HG02571 (cell line): ENCODE measurements around the gene SUMO3.

Experiments used
- ATAC-seq: cut with Tn5 transposase; IDR thresholded peaks from one replicate; pipeline ENCODE4 v1.9.1; 2021; ENCODE audit warnings: mild to moderate bottlenecking, moderate library complexity; ENCODE audit not compliant: unreplicated experiment

SUMO3 gene

DNA sequence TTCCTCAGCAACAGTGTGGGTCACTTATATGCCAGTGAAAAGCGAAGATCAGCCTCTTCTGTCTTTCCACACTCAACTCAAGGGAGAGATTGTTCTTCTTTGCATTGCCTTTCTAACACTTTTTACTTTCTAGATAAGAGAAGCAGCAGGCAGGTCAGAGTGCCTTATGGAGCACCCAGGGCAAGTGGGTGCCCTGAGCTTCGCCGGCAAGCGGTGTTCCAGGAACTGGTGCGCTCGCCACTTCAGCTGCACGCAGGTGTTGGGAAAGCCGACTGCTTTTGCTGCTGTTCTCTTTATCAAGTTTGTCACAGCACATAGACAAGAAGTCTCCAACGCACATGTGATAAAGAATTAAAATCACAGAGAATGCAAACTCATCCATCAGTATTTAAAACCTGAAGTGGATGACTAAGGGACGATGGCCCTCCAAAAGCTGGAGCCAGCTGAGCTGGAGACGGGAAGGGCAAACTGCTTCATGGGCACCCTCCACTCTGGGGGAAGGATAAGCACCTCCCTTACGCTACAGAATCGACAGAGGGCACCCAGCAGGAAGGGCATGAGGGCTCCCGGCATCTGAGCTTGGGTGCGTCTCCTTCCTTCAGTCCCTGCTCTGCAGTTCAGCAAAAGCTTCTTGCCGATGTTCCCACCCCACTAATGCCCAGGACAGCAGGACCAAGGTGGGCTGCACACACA lies 36.9 kb downstream of the SUMO3 start:
- ATAC-seq: no peak

- ATAC-seq: no peak
Observed at GRCh38 chr21:44780137-44780502, 37.7 kb downstream of the SUMO3 start.

- ATAC-seq: no peak
Observed at GRCh38 chr21:44779417-44780136, 38.3 kb downstream of the SUMO3 start.

DNA sequence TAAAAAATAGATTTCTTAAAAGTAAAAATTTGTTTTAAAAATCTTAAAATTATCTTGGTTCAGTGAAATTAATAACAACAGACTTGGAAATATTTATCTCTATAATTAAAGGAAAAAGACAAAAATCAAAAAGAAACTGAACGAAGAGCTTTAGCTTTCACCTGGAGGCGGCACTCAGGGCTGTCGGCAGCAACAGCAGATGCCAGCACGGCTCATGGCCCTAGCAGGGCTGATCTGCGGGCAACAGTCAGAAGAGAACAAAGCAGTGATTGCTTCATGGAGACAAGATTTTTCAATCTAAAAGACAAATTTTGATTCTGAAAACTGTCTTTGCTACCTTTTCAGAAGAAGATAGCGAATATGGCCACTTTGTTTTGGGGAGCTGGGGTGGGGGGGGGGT lies 38.9 kb downstream of the SUMO3 start:
- ATAC-seq: no peak

- no peak for ATAC-seq
Observed at GRCh38 chr21:44778499-44778911, 39.4 kb downstream of the SUMO3 start.

DNA sequence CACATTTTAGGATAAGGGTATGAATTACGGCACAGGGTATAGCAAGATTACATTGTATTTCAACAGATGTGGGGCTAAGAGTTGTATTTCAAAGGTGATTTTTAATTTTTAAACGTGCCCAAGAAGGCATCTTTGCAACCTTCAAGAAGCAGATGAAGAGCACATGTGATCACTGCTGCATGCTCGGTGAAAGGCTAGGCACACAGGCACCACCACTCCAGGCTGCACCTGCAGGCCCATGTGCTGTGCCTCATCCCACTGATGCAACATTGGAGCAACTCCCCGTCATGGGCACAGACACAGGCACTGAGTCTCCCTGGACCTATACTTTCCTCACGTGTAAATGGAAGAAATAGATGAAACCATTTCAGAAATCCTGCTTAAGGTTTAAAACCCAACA lies 39.8 kb downstream of the SUMO3 start:
- no peak for ATAC-seq

- no peak for ATAC-seq
Observed at GRCh38 chr21:44774972-44775371, 42.9 kb downstream of the SUMO3 start.

GRCh38 chr21:44773291-44773932 lies 44.5 kb downstream of the SUMO3 start:
- no peak for ATAC-seq

DNA sequence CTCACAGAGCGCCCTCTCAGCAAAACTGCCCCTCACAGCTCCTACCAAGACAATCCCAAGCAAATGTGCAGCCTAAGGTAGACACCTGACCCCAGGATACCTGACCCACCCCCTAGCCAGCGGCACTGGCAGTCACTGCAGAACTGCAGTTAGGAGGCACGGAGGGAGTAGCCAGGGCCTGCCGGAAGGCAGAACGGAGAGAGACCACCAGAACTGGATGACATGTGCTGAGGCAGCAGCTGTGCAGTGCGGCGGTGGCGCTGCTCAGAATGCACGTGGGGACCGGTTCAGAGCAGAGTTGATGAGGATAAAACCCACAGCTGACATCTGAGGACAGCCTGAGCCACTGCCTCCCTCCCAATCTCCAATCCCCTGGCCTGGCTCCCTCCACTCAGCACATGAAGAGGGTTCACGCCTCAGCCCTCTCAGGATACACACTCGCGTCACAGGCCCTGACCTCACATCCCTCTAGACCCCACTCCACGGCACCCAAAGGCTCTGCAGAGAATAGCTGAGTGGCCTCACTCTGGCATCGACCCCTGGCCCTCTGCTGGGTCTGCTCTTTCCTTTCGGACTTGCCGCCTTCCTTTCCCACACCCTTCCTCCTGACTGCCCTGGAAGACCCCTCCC lies 45.9 kb downstream of the SUMO3 start:
- no peak for ATAC-seq

DNA sequence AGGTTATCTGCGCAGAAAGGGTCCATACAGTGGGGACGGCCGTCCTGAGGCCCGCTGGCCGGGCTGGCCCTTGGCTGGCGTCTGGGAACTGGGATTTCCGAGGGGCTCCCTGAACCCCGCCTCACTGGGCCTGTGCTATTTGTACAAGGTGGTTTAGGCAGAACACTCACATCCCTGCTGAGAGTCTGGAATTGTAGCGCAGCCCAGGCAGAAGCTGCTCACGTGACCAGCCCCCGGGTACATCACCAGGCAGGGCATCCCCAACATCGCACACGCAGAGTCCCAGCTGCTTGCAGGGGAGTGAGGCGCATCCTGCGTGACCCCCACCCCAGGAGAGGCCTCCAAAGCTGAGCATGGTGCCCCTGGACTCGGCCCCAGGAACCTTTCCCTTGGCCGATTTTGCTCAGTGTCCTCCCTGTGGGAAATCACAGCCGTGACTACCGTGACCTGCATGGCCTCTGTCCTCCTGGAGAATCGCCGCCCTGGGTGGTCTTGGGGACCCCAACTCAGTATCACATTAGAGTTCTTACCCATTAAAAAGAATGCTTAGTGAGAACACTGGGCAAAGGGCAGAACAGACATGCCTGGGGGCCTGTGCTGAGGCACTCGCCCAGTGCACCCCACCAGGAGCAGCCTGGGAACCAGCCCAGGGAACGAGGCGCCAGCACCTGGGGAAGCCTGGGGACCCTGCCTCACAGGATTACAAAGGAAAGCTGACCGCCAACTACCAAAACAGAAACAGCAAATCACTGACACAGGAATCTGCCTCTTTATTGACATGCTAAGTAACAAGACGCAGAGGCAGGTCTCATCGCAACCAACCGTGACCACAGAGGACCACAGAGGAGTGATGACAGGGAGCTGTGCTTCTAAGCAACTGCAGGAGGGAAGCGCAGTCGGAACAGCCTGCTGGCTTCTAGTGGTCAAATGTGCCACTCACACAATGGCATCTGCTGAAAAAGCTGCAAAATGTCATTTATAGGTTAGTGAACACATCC lies 49.7 kb downstream of the SUMO3 start:
- no peak for ATAC-seq

- no peak for ATAC-seq
Observed at GRCh38 chr21:44766818-44767354, 51.0 kb downstream of the SUMO3 start.

DNA sequence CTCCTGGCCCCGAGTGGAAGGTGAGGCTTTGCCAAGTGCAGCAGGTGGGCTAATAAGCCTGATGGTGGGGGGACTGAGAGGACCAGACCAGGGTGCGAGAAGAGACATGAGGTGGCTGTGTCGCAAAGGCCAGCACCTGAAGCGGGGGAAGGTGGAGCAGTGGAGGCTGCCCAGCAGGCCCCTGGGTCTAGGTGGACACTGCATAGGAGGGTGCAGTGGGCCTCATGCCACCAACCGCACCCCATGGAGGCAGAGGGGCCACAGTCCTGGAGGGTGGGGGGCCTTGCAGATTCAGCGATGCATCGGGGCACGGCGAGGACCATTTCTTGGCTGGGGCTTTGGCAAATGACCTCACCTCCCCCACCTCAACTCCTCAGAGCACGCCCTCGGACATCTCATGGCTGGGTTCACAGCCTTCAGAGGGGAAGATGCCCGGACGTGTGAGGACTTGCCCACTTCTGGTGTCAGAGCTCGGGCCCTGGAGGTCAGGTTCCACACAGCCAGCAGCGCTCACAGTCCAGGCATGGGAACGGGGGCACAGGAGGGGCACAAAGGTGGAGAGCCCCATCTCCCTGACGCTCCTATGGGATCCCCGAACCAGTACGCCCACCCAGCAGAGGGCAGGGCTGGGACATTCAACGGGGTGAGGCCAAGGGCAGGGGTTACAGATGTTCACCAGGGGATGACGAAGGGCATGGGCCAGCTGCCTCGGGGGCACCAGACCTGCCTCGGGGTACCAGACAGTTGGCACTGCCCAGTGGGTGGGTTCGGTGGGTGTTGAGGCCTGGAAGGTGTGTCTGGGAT lies 51.6 kb downstream of the SUMO3 start:
- ATAC-seq: no peak

GRCh38 chr21:44765231-44766013 lies 52.4 kb downstream of the SUMO3 start:
- no peak for ATAC-seq

GRCh38 chr21:44764319-44765230 lies 53.3 kb downstream of the SUMO3 start:
- no peak for ATAC-seq

- ATAC-seq: no peak
Observed at GRCh38 chr21:44763451-44764318, 54.2 kb downstream of the SUMO3 start.

DNA sequence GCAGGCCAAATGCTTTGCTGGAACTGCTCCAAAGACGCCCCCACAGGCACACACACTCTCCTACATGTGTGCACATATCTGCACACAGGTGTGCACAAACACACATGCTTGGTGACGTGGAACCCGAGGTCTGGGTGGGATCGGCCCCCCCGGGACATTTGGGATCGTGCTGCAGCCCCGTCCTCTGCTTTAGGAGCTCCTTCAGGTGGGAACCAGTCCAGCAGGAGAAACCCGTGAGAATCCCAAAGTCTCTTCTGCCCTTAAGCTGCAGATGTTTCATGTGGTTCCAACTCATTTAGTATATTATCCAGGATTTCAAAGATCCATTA lies 54.8 kb downstream of the SUMO3 start:
- no peak for ATAC-seq
